Transverse colon (tissue), 4 donors: ENCODE measurements around the gene LRFN2.

Experiments
- CTCF ChIP-seq, 5 experiments: fragments of 200-600 bp in 3 of 5; fragments of 450-650 bp in 2 of 5; sonication (generic) in 3 of 5; IDR thresholded peaks; 1 replicate in 2 of 5; 2 replicates in 3 of 5; pipeline ENCODE4 v1.5.1; 2016 to 2017; ENCODE audit warnings: antibody characterized with exemption in 5 of 5, inconsistent platforms in 3 of 5, mild to moderate bottlenecking in 2 of 5, moderate library complexity in 1 of 5
- EP300 ChIP-seq: sonication (generic); formaldehyde crosslinking; IDR thresholded peaks from one replicate; pipeline ENCODE4 v1.6.1; 2017; ENCODE audit warnings: antibody characterized with exemption, low read depth
- POLR2A ChIP-seq: fragments of 450-650 bp; IDR thresholded peaks from one replicate; pipeline ENCODE4 v1.6.1; 2016; ENCODE audit warnings: antibody characterized with exemption, mild to moderate bottlenecking, moderate library complexity
- POLR2AphosphoS5 ChIP-seq, 3 donors: sonication (generic); formaldehyde crosslinking; IDR thresholded peaks; one replicate each; pipeline ENCODE4 v1.6.1; 2016; ENCODE audit warnings: antibody characterized with exemption in 3 of 3

GRCh38 chr6:40509716-40510260, 77.4 kb downstream of the LRFN2 start:
- TF ChIP-seq CTCF (IDR thresholded peaks at IDR 0.05) (no peak), POLR2A (no peak), POLR2AphosphoS5 (IDR thresholded peaks at IDR 0.05) (no peak), EP300 (no peak)
